Measurements from ENCODE around the gene PTK7. TPM values are rescaled to one million over a fixed set of nuclear protein-coding genes. Genes with fewer than 3 reads are reported as not detected.

The PTK7 gene
- total RNA-seq, 1 donor from 2014 or later: 68.0 TPM

DNA sequence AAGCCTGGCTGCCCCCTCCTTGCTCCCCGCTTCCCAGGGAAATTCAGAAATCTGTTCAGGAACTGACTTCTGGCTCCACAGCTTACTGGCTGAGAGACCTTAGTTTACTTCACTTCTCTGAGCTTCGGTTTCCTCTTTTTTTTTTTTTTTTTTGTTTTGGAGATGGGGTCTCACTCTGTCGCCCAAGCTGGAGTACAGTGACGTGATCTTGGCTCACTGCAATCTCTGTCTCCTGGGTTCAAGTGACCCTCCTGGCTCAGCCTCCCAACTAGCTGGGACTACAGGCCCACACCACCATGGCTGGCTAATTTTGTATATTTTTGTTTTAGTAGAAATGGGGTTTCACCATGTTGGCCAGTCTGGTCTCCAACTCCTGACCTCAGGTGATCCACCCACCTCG is 14.9 kb downstream of the PTK7 start:
- no peak for DNase-seq (ENCODE audit: low spot score)
- peaks cover 60% of the 10 kb centered on the region for H3K4me1 Mint-ChIP-seq
- Histone ChIP-seq H3K36me3 (no peaks in the 10 kb centered on the region), H3K79me2 (ENCODE audit: low read depth) (peaks cover 97% of the 10 kb centered on the region), H3K4me2 (peak overlapping the region; percentile 74), H3K9me3 (ENCODE audit: low read depth) (no peaks in the 10 kb centered on the region), H3K9ac (no peak overlapping the region), H2AFZ (replicated peaks) (no peak overlapping the region), H3K4me3 (peak overlapping the region; percentile 33), H4K20me1 (ENCODE audit: low read depth) (peaks cover 55% of the 10 kb centered on the region), H3K27ac (peak overlapping the region; percentile 94), H3K4me1 (peaks cover 52% of the 10 kb centered on the region), H3F3A (ENCODE audit: low read depth) (peaks cover 54% of the 10 kb centered on the region), H3K27me3 (no peaks in the 10 kb centered on the region)
- H3K27ac Mint-ChIP-seq: no peak overlapping the region
- peaks cover 2% of the 10 kb centered on the region for H3K36me3 Mint-ChIP-seq
- peaks cover 2% of the 10 kb centered on the region for H3K27me3 Mint-ChIP-seq (ENCODE audit: insufficient read depth, low read depth)
- H3K9me3 Mint-ChIP-seq: no peaks in the 10 kb centered on the region
- TF ChIP-seq EZH2phosphoT487 (IDR thresholded peaks at IDR 0.05): no peak
- no peak for TF ChIP-seq EZH2 (IDR thresholded peaks at IDR 0.05)
- TF ChIP-seq, protein P1, sequence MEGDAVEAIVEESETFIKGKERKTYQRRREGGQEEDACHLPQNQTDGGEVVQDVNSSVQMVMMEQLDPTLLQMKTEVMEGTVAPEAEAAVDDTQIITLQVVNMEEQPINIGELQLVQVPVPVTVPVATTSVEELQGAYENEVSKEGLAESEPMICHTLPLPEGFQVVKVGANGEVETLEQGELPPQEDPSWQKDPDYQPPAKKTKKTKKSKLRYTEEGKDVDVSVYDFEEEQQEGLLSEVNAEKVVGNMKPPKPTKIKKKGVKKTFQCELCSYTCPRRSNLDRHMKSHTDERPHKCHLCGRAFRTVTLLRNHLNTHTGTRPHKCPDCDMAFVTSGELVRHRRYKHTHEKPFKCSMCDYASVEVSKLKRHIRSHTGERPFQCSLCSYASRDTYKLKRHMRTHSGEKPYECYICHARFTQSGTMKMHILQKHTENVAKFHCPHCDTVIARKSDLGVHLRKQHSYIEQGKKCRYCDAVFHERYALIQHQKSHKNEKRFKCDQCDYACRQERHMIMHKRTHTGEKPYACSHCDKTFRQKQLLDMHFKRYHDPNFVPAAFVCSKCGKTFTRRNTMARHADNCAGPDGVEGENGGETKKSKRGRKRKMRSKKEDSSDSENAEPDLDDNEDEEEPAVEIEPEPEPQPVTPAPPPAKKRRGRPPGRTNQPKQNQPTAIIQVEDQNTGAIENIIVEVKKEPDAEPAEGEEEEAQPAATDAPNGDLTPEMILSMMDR (IDR thresholded peaks at IDR 0.05): no peak
- no peak overlapping the region for H3K4me3 Mint-ChIP-seq

DNA sequence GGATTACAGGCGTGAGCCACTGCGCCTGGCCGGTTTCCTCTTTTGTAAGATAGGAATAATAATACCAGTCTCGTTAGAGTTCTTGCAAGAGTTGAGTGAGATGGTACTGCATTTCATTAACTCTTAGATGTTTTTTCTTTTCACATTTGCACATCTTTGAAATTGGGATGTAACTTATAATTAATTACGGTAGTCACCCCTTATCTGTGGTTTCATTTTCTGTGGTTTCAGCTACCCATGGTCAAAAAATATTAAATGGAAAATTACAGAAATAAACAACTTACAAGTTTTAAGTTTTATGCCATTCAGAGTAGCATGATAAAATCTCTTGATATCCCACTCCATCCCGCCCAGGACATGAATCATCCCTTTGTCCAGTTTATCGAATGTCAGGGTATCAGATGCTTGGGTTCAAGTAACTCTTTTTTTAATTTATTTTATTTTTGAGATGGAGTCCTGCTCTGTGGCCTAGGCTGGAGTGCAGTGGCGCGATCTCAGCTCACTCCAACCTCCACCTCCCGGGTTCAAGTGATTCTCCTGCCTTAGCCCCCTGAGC is 15.4 kb downstream of the PTK7 start:
- Histone ChIP-seq H3K27me3 (no peaks in the 10 kb centered on the region), H2AFZ (replicated peaks) (no peak overlapping the region), H4K20me1 (ENCODE audit: low read depth) (peaks cover 54% of the 10 kb centered on the region), H3K9me3 (ENCODE audit: low read depth) (no peaks in the 10 kb centered on the region), H3F3A (ENCODE audit: low read depth) (peaks cover 59% of the 10 kb centered on the region), H3K79me2 (ENCODE audit: low read depth) (peaks cover 97% of the 10 kb centered on the region), H3K4me1 (peaks cover 57% of the 10 kb centered on the region), H3K27ac (peak overlapping the region; percentile 94), H3K4me3 (no peak overlapping the region), H3K36me3 (no peaks in the 10 kb centered on the region), H3K9ac (no peak overlapping the region), H3K4me2 (peak overlapping the region; percentile 74)
- Mint-ChIP-seq H3K27me3 (ENCODE audit: insufficient read depth, low read depth) (peaks cover 2% of the 10 kb centered on the region), H3K9me3 (no peaks in the 10 kb centered on the region), H3K4me1 (peaks cover 65% of the 10 kb centered on the region), H3K27ac (no peak overlapping the region), H3K36me3 (peaks cover 2% of the 10 kb centered on the region), H3K4me3 (no peak overlapping the region)
- TF ChIP-seq EZH2 (IDR thresholded peaks at IDR 0.05) (no peak), EZH2phosphoT487 (IDR thresholded peaks at IDR 0.05) (no peak)
- TF ChIP-seq, protein P1 (IDR thresholded peaks at IDR 0.05): no peak
- no peak for DNase-seq (ENCODE audit: low spot score)

DNA sequence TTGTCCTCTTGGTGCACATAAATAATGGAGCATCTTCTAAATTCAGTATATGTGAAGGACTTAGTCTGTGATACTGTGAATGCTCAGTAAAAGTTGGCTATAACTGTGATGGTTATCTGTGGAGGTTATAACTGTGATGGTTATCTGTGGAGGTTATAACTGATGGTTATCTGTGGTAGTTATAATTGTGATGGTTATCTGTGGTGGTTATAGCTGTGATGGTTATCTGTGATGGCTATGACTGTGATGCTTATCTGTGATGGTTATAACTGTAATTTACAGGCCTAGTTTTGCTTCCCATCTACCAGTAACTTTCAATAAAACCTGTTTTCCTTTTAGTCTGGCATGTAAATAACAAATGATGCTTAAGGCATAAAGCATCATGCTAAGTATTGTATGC is 16.5 kb downstream of the PTK7 start:
- no peaks in the 10 kb centered on the region for H3K27me3 Mint-ChIP-seq (ENCODE audit: insufficient read depth, low read depth)
- H3K9me3 ChIP-seq (ENCODE audit: low read depth): no peaks in the 10 kb centered on the region
- TF ChIP-seq, protein P1 (IDR thresholded peaks at IDR 0.05): no peak
- no peak for TF ChIP-seq EZH2 (IDR thresholded peaks at IDR 0.05)
- TF ChIP-seq EZH2phosphoT487 (IDR thresholded peaks at IDR 0.05): no peak
- H3K4me3 Mint-ChIP-seq: no peak overlapping the region
- no peak overlapping the region for H2AFZ ChIP-seq (replicated peaks)
- no peaks in the 10 kb centered on the region for H3K36me3 ChIP-seq
- peaks cover 63% of the 10 kb centered on the region for H3K4me1 ChIP-seq
- DNase-seq (ENCODE audit: low spot score): no peak
- peaks cover 55% of the 10 kb centered on the region for H4K20me1 ChIP-seq (ENCODE audit: low read depth)
- H3K36me3 Mint-ChIP-seq: peaks cover 2% of the 10 kb centered on the region
- H3K4me2 ChIP-seq: no peak overlapping the region
- H3K27ac Mint-ChIP-seq: peak overlapping the region; percentile 85
- H3K79me2 ChIP-seq (ENCODE audit: low read depth): peaks cover 97% of the 10 kb centered on the region
- H3K9ac ChIP-seq: no peak overlapping the region
- peaks cover 67% of the 10 kb centered on the region for H3F3A ChIP-seq (ENCODE audit: low read depth)
- no peak overlapping the region for H3K27ac ChIP-seq
- H3K4me1 Mint-ChIP-seq: peaks cover 73% of the 10 kb centered on the region
- no peak overlapping the region for H3K4me3 ChIP-seq
- H3K9me3 Mint-ChIP-seq: no peaks in the 10 kb centered on the region
- no peaks in the 10 kb centered on the region for H3K27me3 ChIP-seq

Data from neural progenitor cell (in vitro differentiated cells).